ENCODE data around the gene GFRA4. TPM values are rescaled to one million over a fixed set of nuclear protein-coding genes. Genes with fewer than 3 reads are reported as not detected.

Gene GFRA4
- total and polyA plus RNA-seq, 2 experiments from 2014 or later: not detected

DNA sequence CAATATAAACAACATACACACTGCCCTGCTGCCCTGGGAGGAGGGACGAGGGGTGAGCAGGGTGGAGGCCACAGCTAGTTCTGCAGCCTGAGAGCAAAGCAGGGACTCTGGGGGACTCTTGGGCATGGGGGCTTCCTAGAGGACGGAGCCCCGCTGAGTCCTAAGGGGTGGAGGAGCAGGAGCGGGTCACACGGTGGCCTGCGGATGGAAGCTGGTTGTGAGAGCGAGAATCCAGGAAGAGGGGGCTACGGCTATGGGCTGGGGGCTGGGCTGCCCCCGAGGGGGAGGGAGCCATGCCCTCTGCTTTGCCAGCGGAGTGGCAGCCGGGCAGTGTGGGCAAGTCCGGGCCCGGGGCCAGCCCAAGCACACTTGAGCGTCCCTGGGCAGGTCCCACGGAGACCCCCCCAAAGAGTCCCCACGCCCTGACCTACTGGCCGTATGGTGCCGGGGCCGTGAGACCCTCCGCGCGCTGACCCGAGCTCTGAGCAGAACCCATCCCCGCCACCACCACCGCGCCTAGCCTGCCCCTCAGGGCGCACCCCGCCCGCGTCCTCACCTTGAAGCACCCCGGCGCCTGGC, 18.2 kb upstream of the GFRA4 start:
- Histone ChIP-seq H3K27ac (no peak overlapping the region), H2AFZ (peak overlapping the region; percentile 56), H3K4me2 (ENCODE audit: unreplicated experiment) (peak overlapping the region; percentile 84), H3K9me3 (ENCODE audit: low read depth) (no peaks in the 10 kb centered on the region), H3K36me3 (ENCODE audit: low read depth) (no peaks in the 10 kb centered on the region), H3K4me3 (peak overlapping the region; percentile 73), H3K4me1 (ENCODE audit: insufficient read depth) (peaks cover 43% of the 10 kb centered on the region), H4K20me1 (ENCODE audit: insufficient read depth) (no peaks in the 10 kb centered on the region), H3K9me2 (ENCODE audit: insufficient read depth) (no peaks in the 10 kb centered on the region), H3K79me2 (ENCODE audit: insufficient read depth) (no peaks in the 10 kb centered on the region), H3K9ac (peak overlapping the region; percentile 71), H3F3A (ENCODE audit: insufficient read depth) (peaks cover 8% of the 10 kb centered on the region; the same call in 1 of the 2 replicates), H3K27me3 (replicated peaks; ENCODE audit: insufficient read depth) (no peaks in the 10 kb centered on the region)
- 2 to 3% methylated on average over 9 to 25 of the region's 32 CpGs for WGBS, 2 experiments (ENCODE audit: low coverage in 1 of 2, low lambda C conversion rate in 2 of 2, missing lambda C conversion rate in 2 of 2)
- in situ Hi-C loops (cut with MboI): no loop called here
- no peak for DNase-seq
- TF ChIP-seq EZH2phosphoT487 (IDR thresholded peaks at IDR 0.05; ENCODE audit: insufficient read depth, low read depth): no peak
- no peak for TF ChIP-seq EZH2 (IDR thresholded peaks at IDR 0.05; ENCODE audit: insufficient read depth, poor library complexity, severe bottlenecking)

GRCh38 chr20:3680701-3681351, 17.6 kb upstream of the GFRA4 start:
- DNase-seq: peak; percentile 39
- Histone ChIP-seq H3F3A (ENCODE audit: insufficient read depth) (peaks cover 8% of the 10 kb centered on the region; the same call in 1 of the 2 replicates), H3K9ac (peak overlapping the region; percentile 71), H3K9me2 (ENCODE audit: insufficient read depth) (no peaks in the 10 kb centered on the region), H3K27me3 (replicated peaks; ENCODE audit: insufficient read depth) (no peaks in the 10 kb centered on the region), H3K27ac (peak overlapping the region; percentile 73), H3K4me2 (ENCODE audit: unreplicated experiment) (peak overlapping the region; percentile 84), H3K4me3 (peak overlapping the region; percentile 73), H2AFZ (peak overlapping the region; percentile 56), H4K20me1 (ENCODE audit: insufficient read depth) (no peaks in the 10 kb centered on the region), H3K9me3 (ENCODE audit: low read depth) (no peaks in the 10 kb centered on the region), H3K4me1 (ENCODE audit: insufficient read depth) (peaks cover 40% of the 10 kb centered on the region), H3K36me3 (ENCODE audit: low read depth) (no peaks in the 10 kb centered on the region), H3K79me2 (ENCODE audit: insufficient read depth) (no peaks in the 10 kb centered on the region)
- no peak for TF ChIP-seq EZH2phosphoT487 (IDR thresholded peaks at IDR 0.05; ENCODE audit: insufficient read depth, low read depth)
- no peak for TF ChIP-seq EZH2 (IDR thresholded peaks at IDR 0.05; ENCODE audit: insufficient read depth, poor library complexity, severe bottlenecking)
- 7 to 11% methylated on average over 7 to 14 of the region's 15 CpGs for WGBS, 2 experiments (ENCODE audit: low coverage in 1 of 2, low lambda C conversion rate in 2 of 2, missing lambda C conversion rate in 2 of 2)
- in situ Hi-C loops (cut with MboI): no loop called here

GRCh38 chr20:3679749-3680700, 16.8 kb upstream of the GFRA4 start:
- H3K79me2 ChIP-seq (ENCODE audit: insufficient read depth): no peaks in the 10 kb centered on the region
- H3K4me2 ChIP-seq (ENCODE audit: unreplicated experiment): peak overlapping the region; percentile 84
- peak overlapping the region; percentile 71 for H3K9ac ChIP-seq
- peak overlapping the region; percentile 56 for H2AFZ ChIP-seq
- no peaks in the 10 kb centered on the region for H3K27me3 ChIP-seq (replicated peaks; ENCODE audit: insufficient read depth)
- H3K9me2 ChIP-seq (ENCODE audit: insufficient read depth): no peaks in the 10 kb centered on the region
- DNase-seq: peak; percentile 91
- peak overlapping the region; percentile 73 for H3K27ac ChIP-seq
- no peaks in the 10 kb centered on the region for H3K36me3 ChIP-seq (ENCODE audit: low read depth)
- H3F3A ChIP-seq (ENCODE audit: insufficient read depth): peaks cover 8% of the 10 kb centered on the region; the same call in 1 of the 2 replicates
- TF ChIP-seq EZH2 (IDR thresholded peaks at IDR 0.05; ENCODE audit: insufficient read depth, poor library complexity, severe bottlenecking) (no peak), EZH2phosphoT487 (IDR thresholded peaks at IDR 0.05; ENCODE audit: insufficient read depth, low read depth) (no peak)
- H3K4me3 ChIP-seq: peak overlapping the region; percentile 73
- 3 to 6% methylated on average over 17 to 18 of the region's 18 CpGs for WGBS, 2 experiments (ENCODE audit: low coverage in 1 of 2, low lambda C conversion rate in 2 of 2, missing lambda C conversion rate in 2 of 2)
- no peaks in the 10 kb centered on the region for H4K20me1 ChIP-seq (ENCODE audit: insufficient read depth)
- in situ Hi-C loops (cut with MboI): no loop called here
- no peaks in the 10 kb centered on the region for H3K9me3 ChIP-seq (ENCODE audit: low read depth)
- peaks cover 40% of the 10 kb centered on the region for H3K4me1 ChIP-seq (ENCODE audit: insufficient read depth)
